Karpas-422 (cell line): ENCODE results near the gene ABRACL. TPM values are rescaled to one million over a fixed set of nuclear protein-coding genes. Genes with fewer than 3 reads are reported as not detected.

Experiments used
- DNase-seq: peaks from one replicate; pipeline ENCODE4 v3.0.0-alpha.2; 2015
- H2AFZ ChIP-seq: fragments of 200-600 bp; sonication (generic); 2 replicates; pipeline ENCODE4 v1.6.1; 2014; ENCODE audit warnings: antibody characterized with exemption, low read length, mixed read lengths
- H3K27ac ChIP-seq: fragments of 200-600 bp; sonication (generic); 2 replicates; pipeline ENCODE4 v1.5.1; 2014; ENCODE audit warnings: mild to moderate bottlenecking, low read length, moderate library complexity
- H3K27me3 ChIP-seq: fragments of 200-600 bp; sonication (generic); 2 replicates; pipeline ENCODE4 v1.6.1; 2014; ENCODE audit warnings: low read length, mixed read lengths
- H3K36me3 ChIP-seq: fragments of 200-600 bp; sonication (generic); 2 replicates; pipeline ENCODE4 v1.6.1; 2014; ENCODE audit warnings: low read length, mixed read lengths; ENCODE audit not compliant: insufficient read depth
- H3K4me1 ChIP-seq: fragments of 200-600 bp; sonication (generic); 2 replicates; pipeline ENCODE4 v1.6.1; 2014; ENCODE audit warnings: mild to moderate bottlenecking, low read length, mixed read lengths
- H3K4me2 ChIP-seq: fragments of 200-600 bp; sonication (generic); 2 replicates; pipeline ENCODE4 v1.6.1; 2014; ENCODE audit warnings: low read length, low read depth, mild to moderate bottlenecking; ENCODE audit not compliant: poor library complexity, severe bottlenecking
- H3K4me3 ChIP-seq: fragments of 200-600 bp; sonication (generic); 2 replicates; pipeline ENCODE4 v1.5.1; 2014; ENCODE audit warnings: mild to moderate bottlenecking, antibody characterized with exemption, low read length, mixed read lengths
- H3K79me2 ChIP-seq: fragments of 200-600 bp; sonication (generic); 2 replicates; pipeline ENCODE4 v1.6.1; 2014; ENCODE audit warnings: mild to moderate bottlenecking, low read length, mixed read lengths
- H3K9ac ChIP-seq: fragments of 200-600 bp; sonication (generic); 2 replicates; pipeline ENCODE4 v1.6.0; 2014; ENCODE audit warnings: low read length
- H3K9me2 ChIP-seq: fragments of 200-600 bp; sonication (generic), shearing (Covaris generic); replicated peaks from 2 replicates; pipeline ENCODE4 v1.6.0; 2014; ENCODE audit warnings: mild to moderate bottlenecking, low read length, moderate library complexity; ENCODE audit not compliant: insufficient read depth
- H3K9me3 ChIP-seq: fragments of 300-700, 200-600 bp; sonication (generic); 2 replicates; pipeline ENCODE4 v1.6.1; 2014; ENCODE audit warnings: low read length, mixed read lengths
- H4K20me1 ChIP-seq: fragments of 200-600 bp; sonication (generic); 2 replicates; pipeline ENCODE4 v1.6.1; 2014; ENCODE audit warnings: mild to moderate bottlenecking, antibody characterized with exemption, low read length, low read depth; ENCODE audit not compliant: insufficient read depth
- total RNA-seq: library from RNA; depleted of rRNA; stranded (reverse); fragments of >200 nt; shearing (Covaris generic); gene quantifications from 2 replicates; pipeline ENCODE4 v1.2.3, GENCODE V29; 2014; ENCODE audit warnings: low replicate concordance; rRNA removed

The ABRACL gene, protein sequence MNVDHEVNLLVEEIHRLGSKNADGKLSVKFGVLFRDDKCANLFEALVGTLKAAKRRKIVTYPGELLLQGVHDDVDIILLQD
- total RNA-seq, result 153 and 219 TPM in 2 replicates

DNA sequence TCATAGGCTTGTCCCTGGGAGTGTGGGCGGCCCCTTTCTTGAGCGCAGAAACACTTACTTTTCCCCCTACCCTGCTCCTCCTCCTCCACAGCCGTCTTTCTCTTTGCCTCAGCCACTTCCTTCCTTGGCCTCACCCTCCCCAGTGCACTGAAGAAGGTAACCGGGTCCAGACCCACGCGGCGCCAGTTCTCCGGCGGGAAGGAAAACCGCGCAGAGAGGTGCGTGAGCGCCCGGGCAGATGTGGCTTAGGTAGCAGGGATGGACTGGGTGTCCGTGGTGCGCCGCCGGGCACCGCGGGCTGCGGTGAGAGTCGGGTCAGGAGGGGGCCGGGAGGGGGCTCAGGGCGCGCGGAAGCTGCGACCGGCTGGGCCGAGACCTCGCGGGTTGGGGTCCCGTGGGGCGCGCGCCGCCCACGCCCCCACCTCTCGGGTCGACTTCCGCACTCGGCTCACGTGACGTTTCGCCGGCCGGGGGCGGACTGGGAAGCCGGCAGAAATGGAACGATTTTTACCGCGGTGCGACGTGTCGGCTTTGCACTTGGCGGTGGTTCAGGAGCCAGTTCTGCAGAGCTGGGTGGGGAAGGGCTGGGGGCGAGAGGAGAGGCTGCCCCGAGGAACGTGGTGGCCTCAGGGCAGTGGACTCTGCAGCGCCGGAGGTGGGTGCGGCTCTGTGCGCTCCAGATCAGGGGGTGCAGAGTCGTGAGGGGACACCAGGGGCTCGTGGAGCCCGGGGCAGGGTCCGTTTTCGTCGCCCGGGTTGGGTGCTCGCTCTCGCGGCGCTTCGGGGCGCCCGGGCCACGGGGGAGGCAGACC lies at the start of gene ABRACL:
TSS of gene ABRACL (plus strand) at position 88 of the 812 bp plus-strand sequence. CDS start 5,416 bp downstream, outside the sequence.
- no peaks in the 10 kb centered on the region for H3K9me2 ChIP-seq
- peak within 1 kb of the TSS; percentile 92 for H3K27ac ChIP-seq
- peak within 1 kb of the TSS; percentile 96 for H3K9ac ChIP-seq
- peaks cover 3% of the 10 kb centered on the region; the same call in 1 of the 2 replicates for H3K36me3 ChIP-seq
- peak within 1 kb of the TSS; percentile 96 for H3K4me3 ChIP-seq
- H3K4me2 ChIP-seq, result peak within 1 kb of the TSS; percentile 84
- peak within 1 kb of the TSS; percentile 85; the same call in 1 of the 2 replicates for H2AFZ ChIP-seq
- no peaks in the 10 kb centered on the region for H3K27me3 ChIP-seq
- H3K9me3 ChIP-seq, result no peaks in the 10 kb centered on the region
- H3K79me2 ChIP-seq, result peaks cover 50% of the 10 kb centered on the region
- peaks cover 29% of the 10 kb centered on the region for H3K4me1 ChIP-seq
- peak; percentile 91 for DNase-seq
- peaks cover 8% of the 10 kb centered on the region; the same call in 1 of the 2 replicates for H4K20me1 ChIP-seq

DNA sequence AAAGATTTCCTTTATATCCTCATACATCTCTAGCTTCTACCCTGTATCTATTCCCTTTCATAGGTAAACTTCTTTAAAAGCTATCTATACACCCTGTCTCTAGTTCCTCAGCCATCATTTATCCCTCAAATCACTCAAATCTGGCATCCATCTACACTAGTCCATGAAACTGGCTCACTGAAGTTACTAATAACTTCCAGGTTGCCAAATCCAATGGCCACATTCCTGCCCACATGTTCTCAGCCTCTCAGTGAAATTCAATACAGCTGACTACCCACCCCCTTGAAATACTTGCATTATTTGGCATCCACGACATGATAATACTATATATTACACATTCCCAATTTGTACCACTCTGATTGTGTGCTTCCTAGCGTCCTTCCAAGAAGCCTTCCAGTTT lies 49.2 kb upstream of the ABRACL start:
- H4K20me1 ChIP-seq, result peaks cover 31% of the 10 kb centered on the region
- peaks cover 41% of the 10 kb centered on the region for H3K4me1 ChIP-seq

DNA sequence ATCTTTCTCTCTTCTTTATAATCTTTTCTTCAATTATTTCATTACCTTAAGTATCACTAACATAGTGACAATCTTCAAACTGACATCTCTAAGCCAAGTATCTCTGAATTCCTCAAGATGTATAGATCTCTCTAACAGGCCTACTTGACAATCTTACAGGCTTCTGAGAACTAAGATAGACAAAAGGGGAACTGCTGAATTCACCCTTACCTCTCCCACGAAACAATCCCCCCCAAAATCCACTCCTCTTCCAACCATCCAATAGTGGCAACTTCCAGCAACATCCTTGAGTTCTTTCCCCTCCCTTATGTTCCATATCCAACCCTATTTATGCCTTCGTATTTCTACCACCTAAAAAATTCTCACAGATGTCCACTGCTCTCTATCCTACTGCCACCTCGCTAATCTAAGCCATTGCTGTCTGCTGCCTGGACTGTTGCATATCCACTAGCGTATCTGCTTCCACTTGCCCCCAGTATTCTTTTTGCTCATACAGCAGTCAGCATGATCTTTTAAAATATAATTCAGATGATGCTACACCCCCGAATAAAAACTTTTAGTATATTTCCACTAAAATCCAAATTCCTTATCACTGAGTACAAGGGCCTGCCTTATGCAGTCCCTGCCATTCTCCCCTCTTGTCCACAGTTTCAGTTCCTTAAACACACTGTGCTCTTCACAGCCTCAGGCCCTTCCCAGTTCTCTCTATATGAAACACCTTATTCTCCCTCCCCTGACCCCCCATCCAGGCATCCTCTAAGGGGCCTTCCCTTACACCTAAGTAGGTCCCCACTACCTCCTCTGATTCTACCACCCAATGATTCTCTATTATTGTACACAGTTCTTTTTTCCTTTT lies 48.5 kb upstream of the ABRACL start:
- Histone ChIP-seq H3K27me3 (no peaks in the 10 kb centered on the region), H3K4me2 (no peak overlapping the region), H3K9me2 (no peaks in the 10 kb centered on the region), H3K4me1 (peaks cover 47% of the 10 kb centered on the region), H3K9ac (no peak overlapping the region), H3K36me3 (no peaks in the 10 kb centered on the region), H4K20me1 (peaks cover 36% of the 10 kb centered on the region), H3K79me2 (peaks cover 100% of the 10 kb centered on the region), H3K9me3 (no peaks in the 10 kb centered on the region), H3K27ac (no peak overlapping the region), H3K4me3 (no peak overlapping the region), H2AFZ (no peak overlapping the region)
- no peak for DNase-seq

More for the DNA sequence above, 49.2 kb upstream of the ABRACL start:
- Histone ChIP-seq H3K36me3 (no peaks in the 10 kb centered on the region), H3K9me3 (no peaks in the 10 kb centered on the region), H3K9ac (no peak overlapping the region), H3K4me3 (no peak overlapping the region), H3K27me3 (no peaks in the 10 kb centered on the region), H3K9me2 (no peaks in the 10 kb centered on the region), H2AFZ (no peak overlapping the region), H3K79me2 (peaks cover 100% of the 10 kb centered on the region), H3K27ac (no peak overlapping the region), H3K4me2 (no peak overlapping the region)
- no peak for DNase-seq

DNA sequence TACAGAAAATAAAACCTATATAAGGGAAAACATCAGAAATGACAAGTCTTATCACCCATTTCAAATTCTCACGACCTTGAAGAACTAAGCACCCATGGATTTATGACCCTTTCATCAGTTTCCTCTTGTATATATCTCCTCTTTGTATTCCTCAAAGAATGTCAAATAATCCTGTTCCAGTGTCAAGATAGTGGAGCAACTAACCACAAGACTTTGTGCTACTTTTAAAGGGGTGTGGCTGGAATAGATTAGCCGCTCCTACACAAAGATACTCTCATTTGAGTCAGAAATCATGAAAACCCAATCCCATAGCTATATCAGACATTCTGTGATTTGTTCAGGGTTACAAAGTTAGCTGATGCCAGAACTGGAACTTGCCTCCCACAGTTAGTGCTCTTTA lies 47.1 kb upstream of the ABRACL start:
- H3K27me3 ChIP-seq, result no peaks in the 10 kb centered on the region
- H4K20me1 ChIP-seq, result peaks cover 43% of the 10 kb centered on the region
- no peak overlapping the region for H2AFZ ChIP-seq
- H3K27ac ChIP-seq, result no peak overlapping the region
- no peaks in the 10 kb centered on the region for H3K9me2 ChIP-seq
- H3K36me3 ChIP-seq, result no peaks in the 10 kb centered on the region
- H3K4me2 ChIP-seq, result no peak overlapping the region
- no peaks in the 10 kb centered on the region for H3K9me3 ChIP-seq
- H3K79me2 ChIP-seq, result peaks cover 100% of the 10 kb centered on the region
- peaks cover 58% of the 10 kb centered on the region for H3K4me1 ChIP-seq
- H3K9ac ChIP-seq, result no peak overlapping the region
- no peak overlapping the region for H3K4me3 ChIP-seq
- DNase-seq, result no peak

DNA sequence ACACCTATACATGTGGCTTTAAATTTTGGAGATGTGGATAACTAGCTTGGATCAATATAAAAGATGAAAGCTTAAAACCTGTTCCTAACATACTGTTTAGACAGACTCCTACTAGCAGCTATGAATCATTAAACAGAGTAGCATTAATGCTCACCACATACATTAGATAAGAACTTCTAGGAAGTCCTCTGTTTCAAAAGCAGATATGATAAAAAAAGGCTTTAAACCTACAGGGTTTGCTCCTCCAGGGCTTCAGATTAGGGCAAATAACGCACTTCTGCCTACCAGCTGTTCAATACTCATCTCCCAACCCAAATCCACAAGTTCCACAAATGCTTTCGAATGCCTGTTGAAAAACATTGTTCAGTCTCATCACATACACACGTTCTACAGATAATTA lies 42.0 kb upstream of the ABRACL start:
- Histone ChIP-seq H3K9me3 (no peaks in the 10 kb centered on the region), H3K27me3 (no peaks in the 10 kb centered on the region), H3K79me2 (peaks cover 61% of the 10 kb centered on the region), H3K4me1 (peaks cover 44% of the 10 kb centered on the region), H3K4me3 (peak overlapping the region; percentile 96), H3K27ac (no peak overlapping the region), H3K4me2 (peak overlapping the region; percentile 93), H2AFZ (no peak overlapping the region), H3K36me3 (no peaks in the 10 kb centered on the region), H3K9ac (peak overlapping the region; percentile 93), H4K20me1 (peaks cover 37% of the 10 kb centered on the region), H3K9me2 (no peaks in the 10 kb centered on the region)
- DNase-seq, result no peak

DNA sequence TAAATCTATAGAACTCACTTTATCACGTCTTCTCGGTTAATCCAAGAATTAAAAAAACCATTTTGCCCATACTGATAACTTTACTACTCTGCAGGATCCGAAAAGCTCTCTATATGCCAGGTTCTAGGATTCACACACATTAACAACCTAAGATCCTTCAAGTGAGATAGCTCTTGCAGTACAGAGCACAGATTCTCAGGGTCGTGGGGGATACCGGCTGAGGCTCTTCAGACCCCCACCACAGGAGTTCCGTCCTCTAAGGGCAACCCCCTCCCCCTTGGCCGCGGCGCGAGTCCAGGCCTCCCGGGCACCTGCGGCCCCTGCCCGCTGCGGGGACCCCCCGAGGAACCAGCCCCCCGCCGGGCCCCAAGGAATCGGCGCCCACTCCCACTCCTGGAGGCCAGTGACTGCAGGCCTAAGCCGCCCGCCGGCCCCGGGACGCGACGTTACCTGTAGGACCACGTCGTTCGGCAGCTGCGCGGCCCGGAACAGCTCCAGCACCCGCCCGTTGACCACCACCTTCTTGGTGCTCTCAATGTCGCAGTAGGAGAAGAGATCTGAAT lies 41.4 kb upstream of the ABRACL start:
- H3K4me1 ChIP-seq, result peaks cover 38% of the 10 kb centered on the region

DNA sequence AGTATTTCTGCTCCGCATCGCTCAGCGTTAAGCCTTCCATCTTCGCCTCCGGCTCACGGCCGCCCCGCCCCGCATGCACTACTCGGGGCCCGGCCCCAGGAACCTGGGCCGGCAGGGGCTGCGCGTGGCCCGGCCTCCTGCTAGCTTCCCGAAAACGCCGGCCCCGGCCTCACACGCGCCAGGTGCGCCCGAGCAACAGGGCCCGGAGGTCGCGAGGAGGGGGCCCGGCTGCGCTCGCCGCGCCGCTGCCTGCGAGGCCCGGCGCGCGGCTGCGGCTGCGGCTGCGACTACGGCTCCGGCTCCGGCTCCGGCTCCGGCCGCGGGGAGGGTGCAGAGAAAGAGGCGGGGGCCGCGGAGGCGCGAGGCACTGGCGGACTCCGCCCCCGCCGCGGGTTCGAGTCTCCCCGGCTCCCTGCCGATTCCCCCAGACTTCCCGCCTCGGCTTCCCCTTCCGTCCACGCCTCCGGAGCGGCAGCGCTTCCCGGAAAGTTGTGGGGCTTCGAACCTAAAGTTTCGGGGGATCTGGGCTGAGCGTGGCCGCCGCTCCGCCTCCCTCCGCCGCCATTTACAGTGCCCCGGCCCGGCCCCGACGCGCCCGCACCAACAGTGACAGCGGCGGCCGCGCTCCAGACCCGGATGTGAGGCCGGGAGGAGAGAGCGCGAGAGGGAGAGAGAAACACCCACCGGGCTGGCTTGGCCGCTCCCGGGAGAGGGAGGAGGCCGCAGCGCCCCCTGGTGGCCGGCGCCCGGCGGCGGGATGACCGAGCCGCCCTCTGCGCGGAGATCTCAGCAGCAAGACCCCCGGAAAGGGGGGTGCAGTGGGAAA lies 40.7 kb upstream of the ABRACL start, which contains the start of gene REPS1:
TSS of gene REPS1 (minus strand) at position 611 of the 826 bp plus-strand sequence. CDS start at position 40, 571 bp downstream.
- Histone ChIP-seq H3K9me2 (no peaks in the 10 kb centered on the region), H3K4me1 (peaks cover 33% of the 10 kb centered on the region), H4K20me1 (peaks cover 37% of the 10 kb centered on the region), H2AFZ (peak within 1 kb of the TSS; percentile 94), H3K79me2 (peaks cover 48% of the 10 kb centered on the region), H3K4me3 (peak within 1 kb of the TSS; percentile 96), H3K4me2 (peak within 1 kb of the TSS; percentile 93), H3K27ac (peak within 1 kb of the TSS; percentile 44; the same call in 1 of the 2 replicates), H3K36me3 (no peaks in the 10 kb centered on the region), H3K9me3 (no peaks in the 10 kb centered on the region), H3K27me3 (no peaks in the 10 kb centered on the region), H3K9ac (peak within 1 kb of the TSS; percentile 93)
- peak; percentile 96 for DNase-seq

More for the DNA sequence above, 41.4 kb upstream of the ABRACL start:
- Histone ChIP-seq H3K27me3 (no peaks in the 10 kb centered on the region), H3K9me3 (no peaks in the 10 kb centered on the region), H3K4me2 (peak overlapping the region; percentile 93), H3K4me3 (peak overlapping the region; percentile 96), H3K27ac (peak overlapping the region; percentile 21; the same call in 1 of the 2 replicates), H3K36me3 (no peaks in the 10 kb centered on the region), H2AFZ (peak overlapping the region; percentile 40; the same call in 1 of the 2 replicates), H4K20me1 (peaks cover 37% of the 10 kb centered on the region), H3K79me2 (peaks cover 55% of the 10 kb centered on the region), H3K9ac (peak overlapping the region; percentile 93), H3K9me2 (no peaks in the 10 kb centered on the region)
- peak; percentile 46 for DNase-seq
